Fibroblast of lung (primary cell): ENCODE results near the gene SGK1. TPM values are rescaled to one million over a fixed set of nuclear protein-coding genes. Genes with fewer than 3 reads are reported as not detected.

Experiments used
- DNase-seq, 2 donors: peaks; one replicate each; pipeline versions ENCODE4 v3.0.0 to v3.0.0-alpha.2; 2010; ENCODE audit warnings: low read depth in 2 of 2
- H2AFZ ChIP-seq: 2 replicates; pipeline ENCODE4 v1.5.1; 2012; ENCODE audit warnings: low read length, control low read depth, inconsistent platforms
- H3K27ac ChIP-seq: 2 replicates; pipeline ENCODE4 v1.5.1; 2011; ENCODE audit warnings: low read length, control low read depth; ENCODE audit not compliant: insufficient read depth
- H3K27me3 ChIP-seq: 2 replicates; pipeline ENCODE4 v1.5.1; 2011; ENCODE audit warnings: mild to moderate bottlenecking, low read length; ENCODE audit not compliant: control insufficient read depth, insufficient read depth
- H3K36me3 ChIP-seq: 2 replicates; pipeline ENCODE4 v1.5.1; 2011; ENCODE audit warnings: low read length; ENCODE audit not compliant: control insufficient read depth, insufficient read depth
- H3K4me1 ChIP-seq: 2 replicates; pipeline ENCODE4 v1.5.1; 2011; ENCODE audit warnings: low read length; ENCODE audit not compliant: control insufficient read depth, insufficient read depth; ENCODE audit errors: extremely low read depth
- H3K4me2 ChIP-seq: 2 replicates; pipeline ENCODE4 v1.5.1; 2011; ENCODE audit warnings: low read length, control low read depth; ENCODE audit not compliant: insufficient read depth; ENCODE audit errors: extremely low read depth
- H3K4me3 ChIP-seq, 4 experiments: fragments of 200-600 bp in 1 of 4; sonication (generic) in 1 of 4; replicated peaks in 1 of 4; 2 replicates each; pipeline ENCODE4 v1.5.1; 2011 to 2016; ENCODE audit warnings: low read length in 4 of 4, low read depth in 3 of 4, mild to moderate bottlenecking in 3 of 4, control low read depth in 2 of 4, inconsistent platforms in 1 of 4, mixed read lengths in 1 of 4; ENCODE audit not compliant: insufficient read depth in 1 of 4; ENCODE audit errors: control extremely low read depth in 1 of 4
- H3K79me2 ChIP-seq: 2 replicates; pipeline ENCODE4 v1.5.1; 2012; ENCODE audit warnings: mild to moderate bottlenecking, low read length, inconsistent platforms; ENCODE audit not compliant: control insufficient read depth, insufficient read depth
- H3K9ac ChIP-seq: 2 replicates; pipeline ENCODE4 v1.5.1; 2011; ENCODE audit warnings: mild to moderate bottlenecking, low read length, control low read depth; ENCODE audit not compliant: insufficient read depth
- H3K9me3 ChIP-seq: 2 replicates; pipeline ENCODE4 v1.5.1; 2012; ENCODE audit warnings: low read depth, low read length; ENCODE audit not compliant: control insufficient read depth, insufficient read depth
- H4K20me1 ChIP-seq: 2 replicates; pipeline ENCODE4 v1.5.1; 2011; ENCODE audit warnings: low read length; ENCODE audit not compliant: control insufficient read depth, insufficient read depth; ENCODE audit errors: extremely low read depth
- CTCF ChIP-seq, 2 donors: IDR thresholded peaks in 1 of 2; conservative IDR thresholded peaks in 1 of 2; 1 replicate in 1 of 2; 2 replicates in 1 of 2; pipeline ENCODE4 v1.5.1; 2011 to 2012; ENCODE audit warnings: low read length in 2 of 2, control low read depth in 1 of 2, inconsistent platforms in 1 of 2, low read depth in 1 of 2, mild to moderate bottlenecking in 1 of 2
- EZH2 ChIP-seq: IDR thresholded peaks from 2 replicates; pipeline ENCODE4 v1.5.1; 2012; ENCODE audit warnings: low read length, control low read depth, mild to moderate bottlenecking; ENCODE audit errors: missing control alignments
- polyA plus RNA-seq, 2 donors: library from polyadenylated mRNA; depleted of rRNA in 1 of 2; stranded (reverse) in 1 of 2; unstranded in 1 of 2; fragments of >200 nt; gene quantifications; 2 replicates each; pipeline ENCODE4 v1.2.1, GENCODE V29; 2011 to 2012; ENCODE audit warnings: missing spikeins in 1 of 2
- total RNA-seq: library from RNA; depleted of rRNA; stranded (reverse); fragments of >200 nt; gene quantifications from 2 replicates; pipeline ENCODE4 v1.2.1, GENCODE V29; 2014

SGK1 gene
- total and polyA plus RNA-seq, 2 donors (not counting 1 experiment from before 2014, with no cell fraction given), result 132 to 154 TPM

GRCh38 chr6:134147034-134147533 lies 170.8 kb downstream of the SGK1 start:
- no peaks in the 10 kb centered on the region for H3K27me3 ChIP-seq
- no peaks in the 10 kb centered on the region for H3K79me2 ChIP-seq
- no peaks in the 10 kb centered on the region for H4K20me1 ChIP-seq
- TF ChIP-seq CTCF (conservative IDR thresholded peaks at IDR 0.05 in 1 of 2, IDR thresholded peaks at IDR 0.05 in 1 of 2; ENCODE audit: low read depth in 1 of 2, low read length in 2 of 2), result no peak
- TF ChIP-seq EZH2, result no peak
- H3K27ac ChIP-seq, result no peak overlapping the region
- no peak overlapping the region for H3K4me2 ChIP-seq
- no peak overlapping the region for H3K4me3 ChIP-seq
- H3K9ac ChIP-seq, result no peak overlapping the region
- H3K36me3 ChIP-seq, result no peaks in the 10 kb centered on the region
- peaks cover 2% of the 10 kb centered on the region for H3K4me1 ChIP-seq
- no peak overlapping the region for H2AFZ ChIP-seq
- no peaks in the 10 kb centered on the region for H3K9me3 ChIP-seq
- DNase-seq, result no peak

GRCh38 chr6:134146268-134147033 lies 171.5 kb downstream of the SGK1 start:
- no peak overlapping the region for H3K4me3 ChIP-seq
- H3K79me2 ChIP-seq, result no peaks in the 10 kb centered on the region
- H3K36me3 ChIP-seq, result no peaks in the 10 kb centered on the region
- no peak overlapping the region for H3K27ac ChIP-seq
- H3K4me2 ChIP-seq, result no peak overlapping the region
- no peaks in the 10 kb centered on the region for H3K27me3 ChIP-seq
- H3K9me3 ChIP-seq, result no peaks in the 10 kb centered on the region
- H2AFZ ChIP-seq, result no peak overlapping the region
- no peak for TF ChIP-seq CTCF (conservative IDR thresholded peaks at IDR 0.05 in 1 of 2, IDR thresholded peaks at IDR 0.05 in 1 of 2; ENCODE audit: low read depth in 1 of 2, low read length in 2 of 2)
- no peak for TF ChIP-seq EZH2
- no peak for DNase-seq
- no peaks in the 10 kb centered on the region for H4K20me1 ChIP-seq
- no peak overlapping the region for H3K9ac ChIP-seq
- peaks cover 2% of the 10 kb centered on the region for H3K4me1 ChIP-seq

GRCh38 chr6:134145786-134146185 lies 172.1 kb downstream of the SGK1 start:
- Histone ChIP-seq H3K4me3 (no peak overlapping the region), H3K27me3 (no peaks in the 10 kb centered on the region), H3K27ac (no peak overlapping the region), H3K36me3 (no peaks in the 10 kb centered on the region), H4K20me1 (no peaks in the 10 kb centered on the region), H3K4me1 (peaks cover 2% of the 10 kb centered on the region), H3K79me2 (no peaks in the 10 kb centered on the region), H3K9ac (no peak overlapping the region), H3K4me2 (peak overlapping the region; percentile 44), H2AFZ (peak overlapping the region; percentile 71), H3K9me3 (no peaks in the 10 kb centered on the region)
- TF ChIP-seq CTCF (conservative IDR thresholded peaks at IDR 0.05 in 1 of 2, IDR thresholded peaks at IDR 0.05 in 1 of 2; ENCODE audit: low read depth in 1 of 2, low read length in 2 of 2) (no peak), EZH2 (no peak)
- DNase-seq, result peak; percentile 32 to 60
